Stimulated activated naive CD8-positive, alpha-beta T cell treated with anti-CD3 and anti-CD28 coated beads, Interleukin-15, amount 100 ng/mL, for 72 hours (primary cell): ENCODE data around the gene CYP26A1.
A peak's percentile ranks its signal among the peaks of the same experiment; 100 is the strongest.

ENCODE experiments used
- ATAC-seq: fragments of 150-1000 bp; cut with Tn5 transposase; 2 replicates; pipeline ENCODE4 v1.10.0; 2021; ENCODE audit warnings: mild to moderate bottlenecking, moderate library complexity
- DNase-seq, 2 donors: peaks; one replicate each; pipeline ENCODE4 v3.0.0; 2021 to 2022
- H3K27ac Mint-ChIP-seq, 2 donors: one replicate each; pipeline ENCODE4 v1.8.0; 2022; ENCODE audit warnings: mild to moderate bottlenecking in 2 of 2, mixed read lengths in 2 of 2, moderate library complexity in 2 of 2
- H3K27me3 Mint-ChIP-seq: one replicate; pipeline ENCODE4 v1.8.0; 2022; ENCODE audit warnings: mixed read lengths
- H3K4me1 Mint-ChIP-seq: one replicate; pipeline ENCODE4 v1.8.0; 2022; ENCODE audit warnings: mild to moderate bottlenecking, mixed read lengths
- H3K4me3 Mint-ChIP-seq, 2 donors: one replicate each; pipeline ENCODE4 v1.8.0; 2022; ENCODE audit warnings: mild to moderate bottlenecking in 2 of 2, mixed read lengths in 2 of 2, moderate library complexity in 1 of 2
- H3K9me3 Mint-ChIP-seq, 2 donors: one replicate each; pipeline ENCODE4 v1.8.0; 2022; ENCODE audit warnings: mixed read lengths in 2 of 2

Gene CYP26A1, protein sequence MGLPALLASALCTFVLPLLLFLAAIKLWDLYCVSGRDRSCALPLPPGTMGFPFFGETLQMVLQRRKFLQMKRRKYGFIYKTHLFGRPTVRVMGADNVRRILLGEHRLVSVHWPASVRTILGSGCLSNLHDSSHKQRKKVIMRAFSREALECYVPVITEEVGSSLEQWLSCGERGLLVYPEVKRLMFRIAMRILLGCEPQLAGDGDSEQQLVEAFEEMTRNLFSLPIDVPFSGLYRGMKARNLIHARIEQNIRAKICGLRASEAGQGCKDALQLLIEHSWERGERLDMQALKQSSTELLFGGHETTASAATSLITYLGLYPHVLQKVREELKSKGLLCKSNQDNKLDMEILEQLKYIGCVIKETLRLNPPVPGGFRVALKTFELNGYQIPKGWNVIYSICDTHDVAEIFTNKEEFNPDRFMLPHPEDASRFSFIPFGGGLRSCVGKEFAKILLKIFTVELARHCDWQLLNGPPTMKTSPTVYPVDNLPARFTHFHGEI

DNA sequence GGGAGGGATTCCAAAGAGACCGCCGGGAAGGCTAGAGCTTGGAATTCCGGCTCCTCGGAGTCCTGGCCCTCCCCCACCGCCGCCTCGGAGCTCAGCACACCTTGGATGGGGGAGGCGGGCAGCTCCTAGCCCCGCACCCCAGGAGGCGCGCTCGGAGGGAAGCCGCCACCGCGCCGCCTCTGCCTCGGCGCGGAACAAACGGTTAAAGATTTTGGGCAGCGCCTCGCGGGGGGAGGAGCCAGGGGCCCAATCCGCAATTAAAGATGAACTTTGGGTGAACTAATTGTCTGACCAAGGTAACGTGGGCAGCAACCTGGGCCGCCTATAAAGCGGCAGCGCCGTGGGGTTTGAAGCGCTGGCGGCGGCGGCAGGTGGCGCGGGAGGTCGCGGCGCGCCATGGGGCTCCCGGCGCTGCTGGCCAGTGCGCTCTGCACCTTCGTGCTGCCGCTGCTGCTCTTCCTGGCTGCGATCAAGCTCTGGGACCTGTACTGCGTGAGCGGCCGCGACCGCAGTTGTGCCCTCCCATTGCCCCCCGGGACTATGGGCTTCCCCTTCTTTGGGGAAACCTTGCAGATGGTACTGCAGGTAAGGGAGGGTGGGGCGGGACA is at the start of gene CYP26A1:
Gene CYP26A1, plus strand, starts transcription at position 355 of the 608 bp plus-strand sequence. Its CDS starts 42 bp downstream, at position 397.
- H3K27ac Mint-ChIP-seq = no peak within 1 kb of the TSS
- ATAC-seq = peak; percentile 21

DNA sequence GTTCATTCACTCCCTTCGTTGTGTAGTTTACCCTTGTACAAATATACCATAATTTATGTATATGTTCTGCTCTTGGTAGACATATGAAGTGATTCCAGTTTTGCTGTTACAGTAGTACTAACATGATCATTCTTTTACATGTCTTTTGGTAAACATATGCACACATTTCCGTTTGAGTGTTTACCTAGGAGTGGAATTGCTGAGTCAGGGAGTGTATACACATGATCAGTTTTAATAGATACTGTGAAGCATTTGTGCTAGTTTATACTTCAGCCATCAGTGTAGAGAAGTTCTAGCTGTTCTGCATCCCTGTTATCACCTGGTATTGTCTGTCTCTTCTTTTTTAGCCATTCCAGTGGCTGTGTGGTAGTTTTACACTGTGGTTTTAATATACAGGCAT is 47.6 kb upstream of the CYP26A1 start:
- no peak for ATAC-seq
- no peaks in the 10 kb centered on the region for H3K4me1 Mint-ChIP-seq
- H3K4me3 Mint-ChIP-seq = no peak overlapping the region
- no peaks in the 10 kb centered on the region for H3K27me3 Mint-ChIP-seq
- no peak for DNase-seq
- no peak overlapping the region for H3K27ac Mint-ChIP-seq
- H3K9me3 Mint-ChIP-seq = no peaks in the 10 kb centered on the region

More for the DNA sequence above, at the start of gene CYP26A1:
- Mint-ChIP-seq H3K9me3 (no peaks in the 10 kb centered on the region), H3K4me1 (peaks cover 42% of the 10 kb centered on the region), H3K4me3 (peak within 1 kb of the TSS; percentile 80 to 86), H3K27me3 (peaks cover 85% of the 10 kb centered on the region)
- peak in 1 of 2 donors; percentile 32 for DNase-seq

DNA sequence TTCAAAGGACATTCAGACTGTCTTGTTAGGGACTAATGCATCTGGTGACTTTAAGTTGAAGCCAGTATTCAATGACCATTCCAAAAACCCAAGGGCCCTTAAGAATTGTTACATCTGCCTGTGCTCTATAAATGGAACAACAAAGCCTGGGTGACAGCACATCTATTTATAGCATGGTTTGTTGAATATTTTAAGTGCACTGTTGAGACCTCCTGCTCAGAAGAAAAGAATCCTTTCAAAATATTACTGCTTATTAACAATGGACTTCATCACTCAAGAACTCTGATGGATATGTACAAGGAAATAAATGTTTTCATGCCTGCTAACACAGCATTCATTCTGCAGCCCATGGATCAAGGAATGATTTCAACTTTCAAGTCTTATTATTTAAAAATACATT is 46.2 kb upstream of the CYP26A1 start:
- no peak overlapping the region for H3K27ac Mint-ChIP-seq
- DNase-seq (no peak), ATAC-seq (no peak)
- H3K4me1 Mint-ChIP-seq = no peaks in the 10 kb centered on the region
- no peaks in the 10 kb centered on the region for H3K9me3 Mint-ChIP-seq
- H3K4me3 Mint-ChIP-seq = no peak overlapping the region
- no peaks in the 10 kb centered on the region for H3K27me3 Mint-ChIP-seq

DNA sequence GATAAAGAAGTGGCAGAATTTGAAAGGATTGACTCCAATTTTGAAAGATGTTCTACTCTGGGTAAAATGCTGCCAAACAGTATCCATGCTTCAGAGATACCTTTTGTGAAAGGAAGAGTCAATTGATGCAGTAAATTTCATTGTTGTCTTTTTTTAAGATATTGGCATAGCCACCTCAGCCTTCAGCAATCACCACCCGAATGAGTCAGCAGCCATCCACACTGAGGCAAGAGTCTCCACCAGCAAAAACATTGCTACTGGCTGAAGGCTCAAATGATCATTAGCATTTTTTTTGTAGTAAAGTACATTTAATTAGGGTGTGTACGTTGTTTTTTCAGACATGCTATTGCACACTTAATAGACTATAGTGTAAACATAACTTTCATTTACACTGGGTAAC is 44.8 kb upstream of the CYP26A1 start:
- no peaks in the 10 kb centered on the region for H3K9me3 Mint-ChIP-seq
- H3K4me1 Mint-ChIP-seq = no peaks in the 10 kb centered on the region
- no peaks in the 10 kb centered on the region for H3K27me3 Mint-ChIP-seq
- ATAC-seq (no peak), DNase-seq (no peak)
- no peak overlapping the region for H3K27ac Mint-ChIP-seq
- H3K4me3 Mint-ChIP-seq = no peak overlapping the region

DNA sequence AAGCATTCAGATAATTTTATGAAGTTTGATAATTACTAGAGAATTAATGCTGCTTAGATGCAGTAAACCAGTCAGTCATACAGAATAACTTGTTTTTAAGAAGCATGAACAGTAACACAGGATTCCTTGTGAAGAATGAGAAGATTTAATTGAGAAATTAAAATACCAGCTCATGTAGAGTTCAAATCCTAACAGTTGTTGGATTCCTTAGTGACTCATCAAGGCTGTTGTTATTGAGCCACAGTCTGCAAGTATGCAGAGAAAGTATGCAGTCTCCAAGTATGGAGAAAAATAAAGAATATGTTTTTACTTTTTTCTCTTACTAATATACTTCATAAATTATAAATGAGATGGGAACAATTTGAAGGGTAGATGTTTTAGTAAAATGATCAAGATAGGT is 43.3 kb upstream of the CYP26A1 start:
- no peaks in the 10 kb centered on the region for H3K4me1 Mint-ChIP-seq
- ATAC-seq = no peak
- no peaks in the 10 kb centered on the region for H3K27me3 Mint-ChIP-seq
- H3K27ac Mint-ChIP-seq = no peak overlapping the region
- no peaks in the 10 kb centered on the region for H3K9me3 Mint-ChIP-seq
- H3K4me3 Mint-ChIP-seq = no peak overlapping the region
- DNase-seq = no peak

DNA sequence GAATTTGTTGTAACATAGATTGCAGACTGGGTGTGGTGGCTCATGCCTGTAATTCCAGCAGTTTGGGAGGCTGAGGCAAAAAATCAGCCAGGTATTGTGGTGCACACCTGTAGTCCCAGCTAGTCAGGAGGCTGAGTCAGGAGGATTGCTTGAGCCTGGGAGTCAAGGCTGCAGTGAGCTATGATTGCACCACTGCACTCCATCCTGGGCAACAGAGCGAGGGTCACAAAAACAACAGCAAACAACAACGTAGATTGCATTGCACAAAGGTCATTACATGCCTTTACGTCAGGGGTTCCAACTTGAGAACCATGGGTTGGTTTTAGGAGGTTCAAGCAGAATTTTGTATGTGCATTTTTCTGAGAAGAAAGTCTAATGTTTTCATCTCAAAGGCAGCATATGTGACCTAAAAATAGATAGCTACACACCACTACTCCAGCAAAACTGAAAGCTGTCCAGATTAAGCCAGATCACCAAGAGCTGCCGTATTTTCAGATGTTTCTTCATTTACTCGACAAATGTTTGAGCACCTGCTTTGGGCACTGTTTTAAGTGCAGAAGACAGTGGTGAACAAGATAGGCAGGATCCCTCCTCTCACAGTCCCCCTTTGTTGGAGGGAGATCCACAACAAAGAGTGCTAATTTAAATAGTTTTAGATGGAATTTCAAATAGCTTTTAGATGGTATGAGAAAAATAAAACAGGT is 41.4 kb upstream of the CYP26A1 start:
- Mint-ChIP-seq H3K27ac (no peak overlapping the region), H3K4me3 (no peak overlapping the region), H3K27me3 (no peaks in the 10 kb centered on the region), H3K4me1 (no peaks in the 10 kb centered on the region), H3K9me3 (no peaks in the 10 kb centered on the region)
- ATAC-seq (no peak), DNase-seq (no peak)

DNA sequence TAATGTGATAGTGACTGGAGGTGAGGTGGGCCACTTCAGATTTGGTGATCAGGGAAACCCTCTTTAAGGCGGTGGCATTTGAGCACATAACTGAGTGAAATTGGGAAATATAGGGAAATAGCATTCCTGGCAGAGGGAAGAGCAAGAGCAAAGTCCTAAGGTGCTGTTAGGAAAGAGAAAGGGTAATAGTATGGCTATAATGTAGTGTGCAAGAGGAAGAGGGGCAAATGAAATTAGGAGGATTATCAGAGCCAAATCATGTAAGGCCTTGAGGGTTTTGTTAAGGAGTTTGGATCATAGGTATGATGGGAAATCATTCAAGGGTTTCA is 40.9 kb upstream of the CYP26A1 start:
- ATAC-seq (no peak), DNase-seq (no peak)
- Mint-ChIP-seq H3K4me3 (no peak overlapping the region), H3K27me3 (no peaks in the 10 kb centered on the region), H3K4me1 (no peaks in the 10 kb centered on the region), H3K27ac (no peak overlapping the region), H3K9me3 (no peaks in the 10 kb centered on the region)

DNA sequence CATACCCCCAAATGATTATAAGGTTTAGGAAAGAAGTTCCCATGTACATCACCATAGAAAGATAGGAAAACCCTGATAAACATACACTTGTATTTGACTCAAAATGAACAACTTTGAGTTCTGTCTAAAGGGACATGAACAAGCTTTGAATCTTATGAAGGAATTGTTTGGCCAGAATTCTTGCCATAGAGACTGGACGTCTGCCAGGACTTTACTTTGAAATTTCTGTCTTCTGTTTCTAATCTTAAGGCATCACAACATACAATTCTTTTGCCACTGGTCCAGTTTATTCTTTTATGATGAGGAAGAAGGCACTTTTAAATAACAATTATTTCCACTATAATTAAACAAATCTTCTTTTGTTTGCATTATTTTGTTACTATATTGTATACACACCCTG is 39.3 kb upstream of the CYP26A1 start:
- DNase-seq = no peak
- no peaks in the 10 kb centered on the region for H3K27me3 Mint-ChIP-seq

DNA sequence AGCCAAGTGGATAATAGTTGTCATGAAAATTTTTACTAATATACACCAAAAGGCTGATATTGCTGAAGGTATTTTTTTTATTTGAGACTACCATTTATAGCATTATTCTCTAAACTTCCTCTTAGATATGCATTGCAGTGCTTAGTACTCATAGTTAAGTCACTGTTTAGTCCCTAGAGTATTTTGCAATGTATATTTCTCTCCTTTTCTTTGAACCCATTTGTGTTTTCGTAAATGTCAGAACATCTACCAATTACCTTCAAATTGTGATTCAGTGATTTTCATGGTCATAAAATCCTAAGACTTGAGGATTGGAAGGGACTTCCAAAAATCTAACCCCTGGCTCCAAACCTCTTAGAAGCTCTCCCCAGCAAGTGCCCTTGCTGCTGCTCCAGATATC is 34.6 kb upstream of the CYP26A1 start:
- Mint-ChIP-seq H3K27ac (no peak overlapping the region), H3K4me1 (no peaks in the 10 kb centered on the region), H3K9me3 (no peaks in the 10 kb centered on the region), H3K4me3 (no peak overlapping the region), H3K27me3 (no peaks in the 10 kb centered on the region)
- DNase-seq = no peak
- no peak for ATAC-seq

More for the DNA sequence above, 39.3 kb upstream of the CYP26A1 start:
- no peak for ATAC-seq
- Mint-ChIP-seq H3K4me1 (no peaks in the 10 kb centered on the region), H3K27ac (no peak overlapping the region), H3K4me3 (no peak overlapping the region), H3K9me3 (no peaks in the 10 kb centered on the region)

DNA sequence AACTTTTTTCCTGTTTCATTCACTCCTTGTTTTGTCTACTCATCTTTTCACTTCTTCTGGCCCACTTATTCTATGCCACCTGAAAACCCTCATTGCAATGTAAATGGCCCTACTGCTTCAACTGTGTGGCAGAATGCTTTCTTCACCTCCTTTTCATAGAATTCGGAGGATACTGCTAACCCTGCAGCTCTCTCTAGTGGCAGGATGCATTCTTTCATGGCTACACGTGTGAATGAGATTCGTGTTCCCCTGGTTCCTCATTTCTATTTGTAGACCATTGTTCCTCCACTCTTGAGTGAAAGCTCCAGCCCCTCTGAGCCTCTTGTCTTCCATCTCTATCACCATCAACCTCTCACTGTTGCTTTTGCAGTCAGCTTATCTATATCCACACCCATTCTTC is 34.0 kb upstream of the CYP26A1 start:
- peak overlapping the region in 1 of 2 donors; percentile 43 for H3K27ac Mint-ChIP-seq

DNA sequence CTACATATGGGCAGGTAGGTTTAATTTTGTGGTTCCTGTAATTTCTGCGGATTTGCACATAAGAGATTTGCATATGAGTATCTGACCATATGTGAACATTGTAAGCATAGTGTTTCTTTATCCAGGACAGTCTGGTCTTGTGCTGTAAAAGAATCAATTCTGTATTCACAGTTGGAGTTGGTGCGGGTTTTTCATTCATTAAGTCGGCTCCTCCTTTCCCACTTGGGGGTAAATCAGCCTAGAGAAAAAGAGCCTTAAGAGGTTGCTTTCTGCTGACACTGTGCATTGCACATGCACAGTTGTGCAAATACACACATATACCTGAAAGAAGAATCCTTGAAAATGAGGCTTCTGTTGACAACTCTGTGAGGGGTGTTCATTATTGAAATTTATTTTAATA is 19.2 kb upstream of the CYP26A1 start:
- Mint-ChIP-seq H3K4me3 (no peak overlapping the region), H3K27ac (no peak overlapping the region), H3K27me3 (no peaks in the 10 kb centered on the region), H3K9me3 (no peaks in the 10 kb centered on the region), H3K4me1 (no peaks in the 10 kb centered on the region)
- ATAC-seq = no peak
- DNase-seq = no peak

More for the DNA sequence above, 34.0 kb upstream of the CYP26A1 start:
- ATAC-seq (no peak), DNase-seq (no peak)
- Mint-ChIP-seq H3K9me3 (no peaks in the 10 kb centered on the region), H3K27me3 (no peaks in the 10 kb centered on the region), H3K4me3 (no peak overlapping the region), H3K4me1 (no peaks in the 10 kb centered on the region)

DNA sequence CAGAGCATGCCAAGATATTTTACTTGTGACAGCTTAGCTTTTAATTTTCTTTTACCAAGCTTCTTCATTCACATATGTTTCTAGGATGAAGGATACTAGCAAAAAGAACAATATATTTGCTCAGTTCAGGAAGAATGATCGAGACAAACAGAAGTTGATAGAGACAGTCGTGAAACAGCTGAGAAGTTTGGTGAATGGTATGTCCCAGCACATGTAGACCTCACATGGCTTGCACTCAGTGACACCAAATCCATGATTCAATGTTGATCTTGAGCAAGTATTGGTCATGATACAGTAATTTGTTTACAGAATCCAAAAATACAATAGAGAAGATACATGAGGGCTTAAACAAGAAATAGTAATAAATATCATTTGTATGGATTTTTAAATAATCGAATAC is 15.6 kb upstream of the CYP26A1 start:
- Mint-ChIP-seq H3K27me3 (peaks cover 36% of the 10 kb centered on the region), H3K4me1 (peaks cover 17% of the 10 kb centered on the region), H3K4me3 (no peak overlapping the region), H3K9me3 (no peaks in the 10 kb centered on the region), H3K27ac (no peak overlapping the region)
- ATAC-seq = no peak
- no peak for DNase-seq

DNA sequence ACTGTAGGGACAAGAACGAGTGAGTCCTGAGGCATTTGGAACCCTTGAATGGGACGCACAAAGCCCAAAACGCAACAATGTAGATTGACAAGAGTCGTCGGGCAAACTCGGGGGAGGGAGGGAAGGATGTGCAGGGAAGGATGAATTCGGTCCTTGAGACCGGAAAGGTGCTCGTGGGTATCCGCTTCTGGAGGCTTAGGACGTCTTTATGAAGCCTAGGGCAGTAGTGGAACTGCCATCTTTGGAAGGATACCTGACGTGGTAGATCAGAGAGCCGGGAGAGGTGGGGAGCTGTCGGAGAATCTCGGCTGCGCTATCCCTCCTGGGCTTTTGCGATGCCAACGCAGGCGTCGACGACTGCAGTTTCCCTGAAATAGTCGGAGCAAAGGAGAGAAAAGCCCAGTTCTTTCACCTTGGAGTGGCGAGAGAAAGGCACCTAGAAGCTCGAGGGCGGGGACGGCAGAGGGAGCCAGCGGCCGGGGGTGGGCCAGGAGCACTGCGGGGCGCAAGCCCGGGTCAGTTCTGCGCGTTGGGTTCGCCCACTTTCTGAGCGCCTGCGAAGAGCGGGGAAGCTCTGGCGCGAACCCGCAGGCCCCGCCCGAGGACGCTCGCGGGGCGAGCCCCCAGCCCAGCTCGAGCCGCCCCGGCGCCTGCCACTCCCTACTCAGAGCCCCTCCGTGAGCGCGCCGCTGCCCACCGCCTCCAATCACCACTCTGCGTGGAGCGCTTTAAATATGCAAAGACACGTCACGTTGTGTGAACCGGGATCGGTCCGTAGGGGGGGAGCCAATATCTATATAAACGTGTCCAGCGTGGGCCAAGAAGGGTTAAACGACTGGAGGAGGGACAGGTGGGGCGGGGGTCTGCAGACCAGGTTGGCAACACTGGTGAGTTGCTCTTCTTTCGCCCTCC is 13.5 kb upstream of the CYP26A1 start, which contains the start of gene CYP26C1:
Gene CYP26C1, plus strand, starts transcription at position 824 of the 912 bp plus-strand sequence. CDS start 466 bp downstream, outside the sequence.
- Mint-ChIP-seq H3K27ac (no peak within 1 kb of the TSS), H3K4me1 (peaks cover 18% of the 10 kb centered on the region), H3K4me3 (peak within 1 kb of the TSS; percentile 31 to 87), H3K9me3 (no peaks in the 10 kb centered on the region), H3K27me3 (peaks cover 57% of the 10 kb centered on the region)
- DNase-seq (no peak), ATAC-seq (no peak)

DNA sequence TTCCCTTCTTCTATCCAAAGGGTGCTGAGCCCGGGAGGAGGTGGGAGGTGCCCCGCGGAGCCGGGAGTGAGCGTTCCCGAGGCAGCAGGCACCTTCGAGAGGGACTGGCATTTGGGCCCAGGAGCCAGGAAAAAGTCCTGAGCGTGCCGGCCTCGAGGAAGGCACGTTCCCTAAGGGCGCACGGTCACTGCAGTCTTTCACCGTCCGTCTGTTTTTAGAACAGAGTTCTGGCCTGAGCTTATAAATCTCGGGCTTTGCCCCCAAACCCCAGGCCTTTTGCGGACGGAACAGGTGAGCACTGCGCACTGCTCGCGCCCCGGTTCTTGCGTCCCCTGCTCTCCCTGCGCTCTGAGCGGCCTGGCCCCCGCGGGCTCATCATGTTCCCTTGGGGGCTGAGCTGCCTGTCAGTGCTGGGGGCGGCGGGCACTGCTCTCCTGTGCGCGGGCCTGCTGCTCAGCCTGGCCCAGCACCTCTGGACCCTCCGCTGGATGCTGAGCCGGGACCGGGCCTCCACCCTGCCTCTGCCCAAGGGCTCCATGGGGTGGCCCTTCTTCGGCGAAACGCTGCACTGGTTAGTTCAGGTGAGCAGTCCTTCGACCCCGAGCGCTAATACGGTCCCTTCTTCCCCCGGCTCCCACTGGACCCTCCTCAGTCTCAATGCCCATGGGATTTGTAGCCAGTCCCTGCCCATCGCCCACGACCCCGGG is 12.7 kb upstream of the CYP26A1 start:
- Mint-ChIP-seq H3K4me1 (peaks cover 23% of the 10 kb centered on the region), H3K4me3 (peak overlapping the region in 1 of 2 donors; percentile 87), H3K27me3 (peaks cover 65% of the 10 kb centered on the region), H3K9me3 (no peaks in the 10 kb centered on the region), H3K27ac (no peak overlapping the region)
- ATAC-seq (no peak), DNase-seq (no peak)
